HG02870 (cell line): ENCODE results near the gene CUEDC1.
"Not testable (repeated sequence)": the region's sequence is repeated elsewhere in the genome, so short reads cannot be mapped to it uniquely, and the experiment has no call there.

ENCODE experiments used
- ATAC-seq: cut with Tn5 transposase; IDR thresholded peaks from one replicate; pipeline ENCODE4 v1.9.1; 2021; ENCODE audit warnings: mild to moderate bottlenecking, moderate library complexity; ENCODE audit not compliant: unreplicated experiment

CUEDC1 gene

DNA sequence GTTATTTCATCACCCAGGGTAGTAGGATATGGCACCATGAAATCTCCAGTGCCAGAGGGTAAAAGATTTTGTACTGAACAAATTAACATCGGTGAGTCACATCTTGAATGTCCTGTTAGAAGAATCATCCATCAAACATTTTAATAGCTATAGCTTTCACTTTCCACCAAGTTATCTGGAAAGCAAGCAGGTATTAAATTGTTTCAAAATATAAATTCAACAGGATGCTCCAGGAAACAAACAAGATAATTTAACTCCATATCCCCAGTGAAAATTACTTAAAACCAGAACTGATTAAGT lies 30.4 kb upstream of the CUEDC1 start:
- ATAC-seq = no peak

- no peak for ATAC-seq
Observed at GRCh38 chr17:57984936-57985674, 29.9 kb upstream of the CUEDC1 start.

DNA sequence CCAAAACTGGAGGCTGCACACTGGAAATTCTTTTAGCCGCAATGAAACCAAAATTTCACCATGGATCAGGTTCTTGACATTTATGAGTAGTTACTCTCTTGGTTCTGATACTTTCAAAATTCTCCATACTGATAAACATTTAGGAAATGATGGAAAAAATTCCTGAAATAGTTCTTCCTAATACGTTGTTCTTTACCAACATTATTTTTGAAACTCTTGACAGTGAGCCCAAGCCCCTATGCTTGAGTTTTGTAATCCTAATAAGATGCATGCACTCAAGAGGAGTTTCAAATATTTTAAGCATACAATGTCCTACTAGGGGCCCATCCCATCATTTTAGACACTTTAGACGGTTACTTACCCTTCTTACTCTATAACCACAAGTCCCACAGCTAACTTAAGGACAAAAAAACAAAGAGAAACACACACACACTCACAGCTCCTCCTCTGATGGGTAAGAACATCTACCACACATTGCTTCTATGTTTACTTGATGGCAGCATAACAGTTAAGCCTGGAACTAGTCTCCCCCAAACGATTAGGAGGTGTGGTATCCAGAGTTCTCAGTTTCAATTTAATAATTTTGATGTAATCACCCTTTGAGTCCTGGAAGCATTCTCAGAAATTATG lies 29.2 kb upstream of the CUEDC1 start:
- ATAC-seq = no peak

GRCh38 chr17:57983446-57983845 lies 28.2 kb upstream of the CUEDC1 start:
- ATAC-seq = no peak

DNA sequence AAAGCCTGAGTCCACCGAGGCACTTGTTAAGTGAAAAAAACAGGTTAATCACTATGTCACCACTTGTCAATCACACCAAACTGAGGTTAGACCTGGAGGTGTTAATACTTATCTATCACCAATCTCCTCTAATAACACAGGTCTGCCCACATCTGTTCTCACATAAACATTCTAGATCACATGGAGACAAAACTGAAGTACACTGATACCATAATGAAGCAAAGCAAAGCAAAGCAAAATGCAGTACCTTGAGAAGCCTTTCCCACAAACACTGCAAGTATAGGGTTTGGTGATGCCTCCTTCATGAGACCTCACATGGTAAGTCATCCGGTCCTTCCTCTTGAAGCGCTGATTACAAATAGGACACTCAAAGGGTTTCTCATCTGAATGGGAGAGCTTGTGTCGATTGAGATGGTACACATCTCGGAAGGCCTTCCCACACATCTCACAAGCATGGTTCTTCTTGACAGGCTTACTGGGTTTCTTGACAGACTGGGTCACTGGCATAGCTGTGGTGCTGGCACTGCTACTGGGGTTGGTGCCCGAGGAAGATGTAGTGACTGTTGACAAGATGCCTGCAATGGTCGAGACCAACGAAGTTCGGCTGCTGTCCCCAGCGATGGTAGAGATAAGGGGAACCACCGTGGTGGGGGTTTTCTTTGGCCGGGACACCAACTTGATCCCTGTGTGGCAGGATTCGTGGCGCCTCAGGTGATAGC lies 27.4 kb upstream of the CUEDC1 start:
- no peak for ATAC-seq

DNA sequence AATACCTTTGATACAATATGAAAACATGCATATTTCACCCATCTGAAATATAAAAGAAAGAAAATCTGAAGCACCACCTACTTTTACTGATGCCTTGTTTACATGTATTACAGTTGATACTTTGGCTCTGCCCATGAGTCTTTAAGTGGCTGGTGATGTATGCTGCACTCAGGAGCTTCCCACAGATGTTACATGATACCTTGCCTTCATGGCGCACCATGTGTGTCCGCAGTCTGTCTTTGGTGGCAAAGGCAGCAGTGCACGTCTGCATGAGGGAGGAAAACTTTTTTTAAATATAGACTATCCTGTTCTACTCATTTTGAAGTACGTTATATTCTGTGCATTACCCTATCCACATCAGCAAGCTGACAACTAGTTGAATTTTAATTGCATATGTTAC lies 25.3 kb upstream of the CUEDC1 start:
- no peak for ATAC-seq

- ATAC-seq = no peak
Observed at GRCh38 chr17:57979076-57979475, 23.9 kb upstream of the CUEDC1 start.

- ATAC-seq = no peak
Observed at GRCh38 chr17:57976594-57976993, 21.4 kb upstream of the CUEDC1 start.

DNA sequence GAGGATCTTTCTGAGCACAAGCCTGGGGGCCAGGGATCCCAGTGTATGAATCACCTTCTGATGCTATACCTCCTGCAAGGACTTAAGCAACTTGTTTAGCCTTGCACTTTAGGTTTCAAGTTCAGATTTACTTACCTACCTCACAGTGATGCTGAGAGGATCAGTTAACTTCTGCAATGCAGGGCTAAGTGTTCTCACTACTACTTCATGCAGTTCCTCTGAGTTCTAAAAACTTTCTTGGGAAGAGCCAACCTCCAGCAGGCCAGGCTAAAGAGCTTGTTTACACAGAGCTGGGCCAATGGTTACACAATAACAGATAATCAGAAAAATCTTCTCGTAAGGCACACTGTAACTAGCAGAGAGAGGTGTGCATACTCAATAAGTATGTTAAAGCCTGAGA lies 19.8 kb upstream of the CUEDC1 start:
- ATAC-seq = no peak

GRCh38 chr17:57974053-57974824 lies 19.0 kb upstream of the CUEDC1 start:
- not testable (repeated sequence) for ATAC-seq

DNA sequence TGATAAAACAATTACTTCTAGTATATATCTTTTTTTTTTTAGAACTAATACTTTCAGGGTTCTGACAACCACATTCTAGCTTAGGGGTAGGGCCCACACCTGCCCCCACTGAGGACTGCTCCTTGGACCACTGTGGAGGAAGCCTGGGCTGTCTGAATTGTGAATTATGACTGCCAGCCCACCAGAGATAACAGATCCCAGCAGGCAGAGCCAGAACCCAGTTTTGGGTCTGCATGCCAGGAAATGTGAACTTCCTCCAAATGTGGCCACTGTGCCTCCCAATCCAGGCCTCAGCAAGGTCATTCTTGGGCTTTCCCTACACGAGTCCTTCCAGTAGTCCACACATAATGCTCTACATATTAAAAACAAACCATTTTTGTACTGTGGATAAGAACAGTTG lies 16.9 kb upstream of the CUEDC1 start:
- no peak for ATAC-seq

- no peak for ATAC-seq
Observed at GRCh38 chr17:57971572-57971971, 16.4 kb upstream of the CUEDC1 start.

GRCh38 chr17:57970710-57971109 lies 15.5 kb upstream of the CUEDC1 start:
- no peak for ATAC-seq

GRCh38 chr17:57968456-57968855 lies 13.2 kb upstream of the CUEDC1 start:
- ATAC-seq = no peak

- ATAC-seq = no peak
Observed at GRCh38 chr17:57966875-57967274, 11.7 kb upstream of the CUEDC1 start.

DNA sequence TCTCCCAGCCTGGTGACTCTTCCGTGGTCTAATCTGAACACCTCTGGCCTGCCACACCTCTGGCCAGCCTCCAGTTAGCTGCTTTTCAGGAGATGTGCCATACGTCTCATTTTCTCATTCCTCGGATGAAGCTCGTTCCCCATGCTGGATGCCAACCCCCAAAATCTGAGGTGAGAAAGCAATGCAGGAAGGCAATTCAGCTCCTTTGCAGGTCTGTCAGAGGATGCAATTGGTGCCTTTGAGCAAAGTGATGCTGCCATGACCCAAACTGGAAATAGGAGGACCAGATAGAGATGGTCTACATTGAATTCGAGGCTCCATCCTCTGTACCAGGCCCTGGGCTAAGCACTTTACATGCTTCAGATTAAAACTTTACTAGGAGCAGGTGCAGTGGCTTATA lies 11.0 kb upstream of the CUEDC1 start:
- no peak for ATAC-seq

DNA sequence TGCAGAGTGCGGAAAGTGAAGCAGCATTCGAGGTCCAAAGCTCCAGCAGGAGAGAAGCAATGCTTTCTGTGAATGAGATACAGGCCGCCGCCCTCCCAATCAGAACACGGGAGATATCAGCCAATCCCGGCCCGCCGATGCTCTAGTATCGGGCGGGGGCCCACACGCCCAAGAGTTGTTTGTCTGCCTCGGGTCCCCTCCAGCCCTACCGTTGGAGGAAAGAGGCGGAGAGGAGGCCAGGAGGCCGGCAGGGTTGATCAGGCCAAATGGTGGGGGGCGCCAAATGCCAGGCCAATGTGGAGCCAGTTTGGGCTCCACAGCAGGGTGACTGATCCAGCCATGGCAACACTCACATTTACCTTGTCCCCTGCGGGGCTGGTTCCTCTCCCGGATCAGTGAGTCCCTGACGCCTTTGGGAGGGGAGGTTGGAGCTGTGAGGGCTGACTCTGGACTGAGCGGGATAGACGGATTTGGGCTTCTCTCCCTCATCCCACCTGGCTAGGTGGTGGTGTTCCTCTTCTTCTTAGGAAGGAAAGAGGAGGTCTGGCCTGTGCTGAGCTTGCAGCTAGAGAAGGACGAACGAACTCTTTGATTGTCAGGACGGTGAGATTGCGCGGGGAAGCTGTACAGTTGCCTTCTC lies 10.4 kb upstream of the CUEDC1 start:
- no peak for ATAC-seq

- no peak for ATAC-seq
Observed at GRCh38 chr17:57963149-57963511, 7.9 kb upstream of the CUEDC1 start.

DNA sequence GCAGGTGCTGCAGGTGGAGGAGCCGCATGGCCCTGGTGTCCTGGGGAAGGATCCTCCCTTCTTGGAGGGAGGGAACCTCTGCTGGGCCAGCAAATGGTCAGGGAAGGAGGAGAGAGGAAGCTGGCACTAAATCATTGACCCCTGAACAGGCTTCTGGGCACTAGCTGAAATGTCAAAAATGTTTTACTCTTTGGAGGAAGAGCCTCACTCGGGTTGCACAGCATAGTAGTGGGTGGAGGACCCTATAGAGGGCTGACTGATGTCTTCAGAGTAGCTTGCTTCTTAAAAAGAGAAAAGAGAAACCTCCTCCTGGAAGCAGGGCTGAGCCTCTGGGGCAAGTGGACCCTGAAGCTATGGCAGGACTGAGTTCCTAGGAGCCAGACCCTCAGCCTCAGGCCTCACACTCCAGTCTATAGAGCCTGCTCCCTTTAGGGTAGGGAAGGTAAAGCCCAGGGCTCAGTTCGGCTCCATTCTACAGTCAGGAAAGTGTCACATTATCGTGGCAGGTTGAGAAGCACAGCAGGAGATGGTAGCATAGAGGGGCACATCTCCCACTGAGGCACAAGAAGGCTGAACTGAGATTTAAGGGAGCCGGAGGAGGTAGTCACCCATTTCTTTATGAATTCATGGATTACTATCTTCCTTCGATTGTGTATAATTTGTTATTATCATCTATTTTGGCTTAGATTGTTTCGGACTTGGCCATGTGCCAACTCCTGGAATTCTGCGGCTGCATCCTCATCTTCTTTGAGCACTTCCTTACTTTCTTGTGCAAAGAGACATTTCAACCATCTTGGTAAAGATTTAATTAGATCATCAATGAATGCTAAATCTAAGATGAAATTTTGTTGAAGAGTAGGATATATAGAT lies 7.3 kb upstream of the CUEDC1 start:
- ATAC-seq = no peak

DNA sequence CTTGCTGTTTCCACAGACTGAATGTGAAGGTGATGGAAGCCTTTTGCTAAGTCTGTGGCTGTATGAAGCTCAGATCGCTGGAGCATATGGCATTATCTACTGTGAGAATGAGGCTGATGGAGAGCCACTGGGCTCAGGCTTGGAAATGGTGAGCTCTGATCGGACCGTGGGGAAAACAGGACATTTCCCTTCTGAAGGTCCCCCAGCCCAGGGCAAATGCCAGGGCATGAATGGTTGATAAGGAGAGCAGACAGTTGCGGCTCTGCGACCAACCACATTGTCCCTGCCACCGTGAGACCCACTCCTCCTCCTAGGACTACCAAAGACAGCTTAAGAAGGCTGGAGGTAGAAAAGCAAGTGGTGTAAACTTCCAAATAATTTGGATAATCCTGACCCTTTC lies 4.7 kb upstream of the CUEDC1 start:
- ATAC-seq = no peak
